Panc1 (cell line): ENCODE results near the gene CISD3. TPM values are rescaled to one million over a fixed set of nuclear protein-coding genes. Genes with fewer than 3 reads are reported as not detected.

Source experiments
- ATAC-seq: fragments of 200-7000 bp; cut with Tn5 transposase; 2 replicates; pipeline ENCODE4 v1.9.1; 2020; ENCODE audit warnings: mild to moderate bottlenecking, moderate library complexity
- BruUV-seq: library from RNA; stranded (reverse); fragments of 400-500 nt; replicated peaks from 2 replicates; lab custom pipeline; 2021; lab: Mats Ljungman, UMichigan
- CTCF ChIA-PET: fragments of 300-600 bp; sonication (Branson Sonifier 250); formaldehyde crosslinking; loops from one replicate; lab custom pipeline; 2022; ENCODE audit warnings: antibody characterized with exemption; lab: Charles Lee
- POLR2A ChIA-PET: fragments of 300-600 bp; sonication (Branson Sonifier 250); formaldehyde crosslinking; loops from one replicate; lab custom pipeline; 2022; ENCODE audit warnings: antibody characterized with exemption; lab: Charles Lee
- DNase-seq: peaks from one replicate; pipeline ENCODE4 v3.0.0-alpha.2; 2010; ENCODE audit warnings: low read depth, low spot score
- H3K27ac ChIP-seq: 2 replicates; pipeline ENCODE4 v1.5.1; 2011; ENCODE audit warnings: mild to moderate bottlenecking, low read length, inconsistent platforms
- H3K27me3 ChIP-seq: fragments of 200-500 bp; sonication (Bioruptor generic); 2 replicates; pipeline ENCODE4 v1.6.0; 2014; ENCODE audit warnings: low read length, inconsistent platforms; ENCODE audit not compliant: control insufficient read depth, insufficient read depth
- H3K36me3 ChIP-seq: fragments of 200-500 bp; sonication (Bioruptor generic); 2 replicates; pipeline ENCODE4 v1.5.1; 2014; ENCODE audit warnings: inconsistent platforms, mild to moderate bottlenecking, low read length, moderate library complexity; ENCODE audit not compliant: control insufficient read depth, insufficient read depth
- H3K4me1 ChIP-seq: 2 replicates; pipeline ENCODE4 v1.5.1; 2011; ENCODE audit warnings: inconsistent platforms, mild to moderate bottlenecking, low read length, moderate library complexity; ENCODE audit not compliant: control insufficient read depth, insufficient read depth
- H3K4me3 ChIP-seq, 2 experiments: 2 replicates each; pipeline ENCODE4 v1.5.1; 2011 to 2012; ENCODE audit warnings: low read depth in 2 of 2, low read length in 2 of 2, mild to moderate bottlenecking in 2 of 2, inconsistent platforms in 1 of 2, moderate library complexity in 1 of 2
- H3K9me3 ChIP-seq: fragments of 200-500 bp; sonication (Bioruptor generic); 2 replicates; pipeline ENCODE4 v1.5.1; 2014; ENCODE audit warnings: low read depth, mild to moderate bottlenecking, inconsistent platforms, low read length, moderate library complexity; ENCODE audit not compliant: control insufficient read depth, insufficient read depth
- CTCF ChIP-seq: fragments of 450-650 bp; IDR thresholded peaks from 2 replicates; pipeline ENCODE4 v1.5.1; 2017; ENCODE audit warnings: mild to moderate bottlenecking
- POLR2AphosphoS5 ChIP-seq: IDR thresholded peaks from 2 replicates; pipeline ENCODE4 v1.6.1; 2012; ENCODE audit warnings: mild to moderate bottlenecking, low read depth, low read length, moderate library complexity
- REST ChIP-seq, 2 experiments: IDR thresholded peaks; 2 replicates each; pipeline ENCODE4 v1.6.1; 2011 to 2012; ENCODE audit warnings: low read depth in 2 of 2, control low read depth in 1 of 2, low read length in 1 of 2, mild to moderate bottlenecking in 1 of 2, moderate library complexity in 1 of 2; ENCODE audit not compliant: insufficient read depth in 1 of 2
- SIN3A ChIP-seq: IDR thresholded peaks from 2 replicates; pipeline ENCODE4 v1.6.1; 2012; ENCODE audit warnings: low read depth, mild to moderate bottlenecking, low read length, moderate library complexity, borderline replicate concordance; ENCODE audit not compliant: insufficient read depth
- TCF7L2 ChIP-seq: IDR thresholded peaks from 2 replicates; pipeline ENCODE4 v1.6.1; 2011; ENCODE audit warnings: mild to moderate bottlenecking, low read depth, low read length, inconsistent platforms
- in situ Hi-C: cut with HindIII; loops from 2 replicates; pipeline ENCODE4 v1.10.0; 2016; ENCODE audit warnings: low sequenced_read_pairs, low pct_unique_long_range_greater_than_20kb
- intact Hi-C: fragments of 100-400 bp; cut with micrococcal nuclease; formaldehyde crosslinking; loops from one replicate; pipeline ENCODE4 v1.10.0; 2022; ENCODE audit not compliant: unreplicated experiment
- total RNA-seq: library from RNA; stranded (reverse); gene quantifications from one replicate; pipeline ENCODE4 v1.2.1, GENCODE V29; 2021; ENCODE audit not compliant: unreplicated experiment

The CISD3 gene
- total RNA-seq, 1 experiment from 2014 or later: 45.0 TPM

- Histone ChIP-seq H3K4me1 (peaks cover 33% of the 10 kb centered on the region), H3K27me3 (no peaks in the 10 kb centered on the region), H3K4me3 (no peak overlapping the region), H3K9me3 (no peaks in the 10 kb centered on the region), H3K36me3 (peaks cover 2% of the 10 kb centered on the region; the same call in 1 of the 2 replicates), H3K27ac (no peak overlapping the region)
- CTCF ChIA-PET: no interaction called here
- BruUV-seq: no TSS peak
- DNase-seq (no peak), ATAC-seq (no peak)
- POLR2A ChIA-PET: interaction anchor here (0.5 kb wide), 1 partner anchor 43 kb away, joined by 10 read pairs; no protein-coding TSS in a partner anchor
- TF ChIP-seq SIN3A (no peak), POLR2AphosphoS5 (no peak), REST (IDR thresholded peaks at IDR 0.05; ENCODE audit: insufficient read depth in 1 of 2, low read depth in 2 of 2, low read length in 1 of 2) (no peak), TCF7L2 (no peak), CTCF (no peak)
- intact Hi-C loops: no loop called here
- in situ Hi-C loops: no loop called here
Observed at GRCh38 chr17:38743556-38744171, 13.5 kb downstream of the CISD3 start.

DNA sequence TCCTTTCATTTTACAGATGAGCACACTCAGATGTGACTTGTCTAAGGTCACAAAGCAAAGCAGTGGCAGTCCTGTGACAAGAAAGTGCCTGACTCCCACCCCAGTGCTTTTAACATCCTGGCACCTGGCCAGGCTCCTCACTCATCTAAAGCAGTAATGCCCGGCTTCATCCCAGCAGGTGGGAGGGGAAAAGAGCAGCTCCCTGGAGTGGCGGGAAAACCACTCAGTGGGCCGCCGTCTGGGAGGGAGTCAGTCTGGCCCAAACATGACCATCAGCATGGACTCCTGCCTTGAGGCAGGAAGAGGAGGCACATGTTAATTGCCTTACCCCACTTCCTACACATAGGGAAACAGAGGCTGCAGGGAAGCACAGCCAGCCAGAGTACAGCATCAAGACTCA, 15.4 kb downstream of the CISD3 start:
- Histone ChIP-seq H3K4me1 (peaks cover 33% of the 10 kb centered on the region), H3K27ac (peak overlapping the region; percentile 48; the same call in 1 of the 2 replicates), H3K36me3 (peaks cover 2% of the 10 kb centered on the region; the same call in 1 of the 2 replicates), H3K4me3 (peak overlapping the region; percentile 73 to 75), H3K9me3 (no peaks in the 10 kb centered on the region), H3K27me3 (no peaks in the 10 kb centered on the region)
- TF ChIP-seq POLR2AphosphoS5 (no peak), TCF7L2 (no peak), REST (IDR thresholded peaks at IDR 0.05; ENCODE audit: insufficient read depth in 1 of 2, low read depth in 2 of 2, low read length in 1 of 2) (no peak), SIN3A (no peak), CTCF (no peak)
- no TSS peak for BruUV-seq
- ChIA-PET POLR2A (no interaction called here), CTCF (no interaction called here)
- intact Hi-C loops: no loop called here
- DNase-seq: no peak
- in situ Hi-C loops: no loop called here
- no peak for ATAC-seq
